Peyer's patch (tissue), 4 donors: Measurements from ENCODE around the gene MTCH2. TPM values are rescaled to one million over a fixed set of nuclear protein-coding genes. Genes with fewer than 3 reads are reported as not detected.
"Not testable (repeated sequence)": the region's sequence is repeated elsewhere in the genome, so short reads cannot be mapped to it uniquely, and the experiment has no call there.

Source experiments
- DNase-seq, 3 donors: peaks; one replicate each; pipeline ENCODE4 v3.0.0-alpha.2; 2017 to 2019
- H3K27ac ChIP-seq, 4 donors: fragments of 200-600 bp; sonication (generic); one replicate each; pipeline ENCODE4 v1.5.1; 2016 to 2019
- H3K27me3 ChIP-seq, 2 donors: fragments of 200-600 bp; sonication (generic); one replicate each; pipeline ENCODE4 v1.5.1; 2019
- H3K36me3 ChIP-seq, 3 donors: fragments of 200-600 bp; sonication (generic); one replicate each; pipeline ENCODE4 v1.5.1; 2016 to 2019
- H3K4me1 ChIP-seq, 4 donors: fragments of 200-600 bp; sonication (generic); one replicate each; pipeline ENCODE4 v1.5.1; 2016 to 2019
- H3K4me3 ChIP-seq, 4 donors: fragments of 200-600 bp; sonication (generic); 1 replicate in 3 of 4; 2 replicates in 1 of 4; pipeline ENCODE4 v1.5.1; 2016 to 2019; ENCODE audit warnings: mild to moderate bottlenecking in 1 of 4
- H3K9me3 ChIP-seq, 4 donors: fragments of 200-600 bp; sonication (generic); one replicate each; pipeline ENCODE4 v1.5.1; 2016 to 2019; ENCODE audit warnings: mild to moderate bottlenecking in 1 of 4
- CTCF ChIP-seq, 6 experiments: fragments of 450-650 bp in 4 of 6; fragments of 200-600 bp in 2 of 6; sonication (generic) in 1 of 6; IDR thresholded peaks; one replicate each; pipeline ENCODE4 v1.5.1; 2017 to 2019; ENCODE audit warnings: antibody characterized with exemption in 6 of 6, mild to moderate bottlenecking in 3 of 6, moderate library complexity in 1 of 6
- POLR2A ChIP-seq, 2 donors: fragments of 450-650 bp; IDR thresholded peaks; one replicate each; pipeline ENCODE4 v1.5.1; 2017; ENCODE audit warnings: antibody characterized with exemption in 2 of 2, mild to moderate bottlenecking in 2 of 2, moderate library complexity in 2 of 2
- total RNA-seq, 4 donors: library from RNA; depleted of rRNA; stranded (reverse); fragments of >200 nt; gene quantifications; one replicate each; pipeline ENCODE4 v1.1.0, GENCODE V29; 2016

Gene MTCH2
- 100 to 1,000 TPM in 1 of 4 donors, 10 to 100 TPM in 3; 36.3 to 118 (median 75.8) TPM for total RNA-seq

DNA sequence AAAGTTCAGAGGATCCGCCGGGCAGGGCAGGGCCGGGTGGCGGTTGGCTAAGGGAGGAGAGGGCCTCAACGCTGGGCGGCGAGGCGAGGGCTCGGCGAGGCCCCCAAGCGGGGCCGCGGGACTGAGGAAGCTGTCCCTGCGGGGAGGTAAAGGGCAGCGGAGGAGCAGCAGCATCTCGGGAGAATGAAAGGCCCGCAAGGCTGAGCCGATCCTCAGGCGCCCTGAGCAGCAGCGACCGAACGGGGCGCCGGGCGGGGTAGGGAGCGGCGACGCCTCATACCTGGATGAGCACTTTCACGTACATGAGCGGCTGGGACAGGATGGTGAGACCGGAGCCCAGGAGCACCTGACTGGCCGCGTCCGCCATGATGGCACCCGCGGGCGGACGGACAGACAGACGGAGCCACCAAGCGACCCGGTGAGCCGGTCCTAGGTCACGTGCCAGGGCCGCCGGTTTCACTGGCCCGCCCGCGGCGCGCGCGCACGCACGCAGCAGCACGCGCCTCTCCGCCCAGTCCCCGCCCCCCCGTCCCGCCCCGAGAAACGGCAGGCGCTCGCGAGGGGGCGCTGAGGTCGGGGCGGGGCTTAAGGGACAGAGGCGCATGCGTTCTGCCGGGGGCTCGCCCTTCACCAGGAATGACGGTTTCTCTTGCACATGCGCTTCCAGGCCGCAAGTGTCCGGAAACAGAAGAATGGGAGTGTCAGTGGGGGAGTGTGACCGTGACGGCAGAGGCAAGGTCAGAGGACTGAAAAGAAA is at the start of gene MTCH2:
Gene MTCH2 (minus strand): TSS at position 461 of the 757 bp plus-strand sequence. CDS start 94 bp downstream, at position 367.
- DNase-seq = peak; percentile 93 to 99 (median 98)
- H3K36me3 ChIP-seq = peaks cover 0 to 18% (median 0%) of the 10 kb centered on the region in 3 donors
- H3K27me3 ChIP-seq = no peaks in the 10 kb centered on the region
- H3K9me3 ChIP-seq = no peaks in the 10 kb centered on the region
- peak; percentile 65 to 67 for TF ChIP-seq POLR2A (IDR thresholded peaks at IDR 0.05)
- peak in 5 of 6 experiments; percentile 35 to 60 (median 46) for TF ChIP-seq CTCF (IDR thresholded peaks at IDR 0.05)
- peak within 1 kb of the TSS; percentile 89 to 95 (median 93) for H3K27ac ChIP-seq
- H3K4me3 ChIP-seq = peak within 1 kb of the TSS; percentile 65 to 85 (median 73)
- H3K4me1 ChIP-seq = peaks cover 0 to 23% (median 4%) of the 10 kb centered on the region in 4 donors

GRCh38 chr11:47691979-47692378 is 49.6 kb upstream of the MTCH2 start:
- H3K4me1 ChIP-seq = no peaks in the 10 kb centered on the region

GRCh38 chr11:47689480-47689879 is 47.1 kb upstream of the MTCH2 start:
- Histone ChIP-seq H3K4me1 (no peaks in the 10 kb centered on the region), H3K4me3 (no peak overlapping the region), H3K27ac (peak overlapping the region in 2 of 4 donors; percentile 76 to 86), H3K27me3 (no peaks in the 10 kb centered on the region), H3K9me3 (no peaks in the 10 kb centered on the region), H3K36me3 (no peaks in the 10 kb centered on the region)
- TF ChIP-seq CTCF (IDR thresholded peaks at IDR 0.05) (no peak), POLR2A (IDR thresholded peaks at IDR 0.05) (no peak)
- no peak for DNase-seq

More at GRCh38 chr11:47691979-47692378, 49.6 kb upstream of the MTCH2 start:
- H3K4me3 ChIP-seq = no peak overlapping the region
- H3K27me3 ChIP-seq = no peaks in the 10 kb centered on the region
- TF ChIP-seq CTCF (IDR thresholded peaks at IDR 0.05) = no peak
- TF ChIP-seq POLR2A (IDR thresholded peaks at IDR 0.05) = no peak
- H3K27ac ChIP-seq = no peak overlapping the region
- H3K9me3 ChIP-seq = no peaks in the 10 kb centered on the region
- DNase-seq = peak in 1 of 3 donors; percentile 8
- H3K36me3 ChIP-seq = no peaks in the 10 kb centered on the region

GRCh38 chr11:47688991-47689390 is 46.6 kb upstream of the MTCH2 start:
- Histone ChIP-seq H3K27ac (peak overlapping the region in 2 of 4 donors; percentile 76 to 86), H3K27me3 (no peaks in the 10 kb centered on the region), H3K4me3 (no peak overlapping the region), H3K9me3 (no peaks in the 10 kb centered on the region), H3K4me1 (no peaks in the 10 kb centered on the region), H3K36me3 (no peaks in the 10 kb centered on the region)
- DNase-seq = no peak
- TF ChIP-seq POLR2A (IDR thresholded peaks at IDR 0.05) (no peak), CTCF (IDR thresholded peaks at IDR 0.05) (no peak)

DNA sequence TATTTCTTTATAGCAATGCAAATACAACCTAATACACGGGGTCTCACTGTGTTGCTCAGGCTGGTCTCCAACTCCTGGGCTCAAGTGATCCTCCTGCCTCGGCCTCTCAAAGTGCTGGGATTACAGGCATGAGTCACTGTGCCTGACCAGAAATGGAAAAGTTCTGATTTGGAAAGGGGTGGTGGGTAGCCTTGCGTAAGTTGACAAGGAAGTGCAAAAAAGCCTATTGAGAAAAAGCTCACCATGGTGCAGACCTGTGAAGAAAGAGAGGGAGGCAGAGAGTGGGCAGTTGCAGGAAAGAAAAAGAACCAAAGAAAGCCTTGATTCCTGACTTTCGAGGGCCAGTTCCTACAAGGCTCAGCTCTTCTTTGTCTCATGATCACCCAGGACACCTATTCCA is 45.8 kb upstream of the MTCH2 start:
- Histone ChIP-seq H3K4me3 (no peak overlapping the region), H3K9me3 (no peaks in the 10 kb centered on the region), H3K4me1 (no peaks in the 10 kb centered on the region), H3K27me3 (no peaks in the 10 kb centered on the region), H3K27ac (peak overlapping the region in 2 of 4 donors; percentile 76 to 80), H3K36me3 (no peaks in the 10 kb centered on the region)
- DNase-seq = no peak
- TF ChIP-seq CTCF (IDR thresholded peaks at IDR 0.05) = no peak
- TF ChIP-seq POLR2A (IDR thresholded peaks at IDR 0.05) = no peak

DNA sequence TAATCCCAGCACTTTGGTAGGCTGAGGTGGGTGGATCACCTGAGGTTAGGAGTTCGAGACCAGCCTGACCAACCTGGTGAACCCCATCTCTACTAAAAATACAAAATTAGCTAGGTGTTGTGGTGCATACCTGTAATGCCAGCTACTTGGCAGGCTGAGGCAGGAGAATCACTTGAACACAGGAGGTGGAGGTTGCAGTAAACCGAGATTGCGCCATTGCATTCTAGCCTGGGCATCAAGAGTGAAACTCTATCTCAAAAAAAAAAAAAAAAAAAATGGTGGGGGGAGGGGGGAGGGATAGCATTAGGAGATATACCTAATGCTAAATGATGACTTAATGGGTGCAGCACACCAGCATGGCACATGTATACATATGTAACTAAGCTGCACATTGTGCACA is 44.3 kb upstream of the MTCH2 start:
- not testable (repeated sequence) for DNase-seq, H3K36me3 ChIP-seq, H3K4me1 ChIP-seq, H3K4me3 ChIP-seq, H3K27me3 ChIP-seq, H3K27ac ChIP-seq, H3K9me3 ChIP-seq
